GM12801 (cell line): Measurements from ENCODE around the gene MSRB3.

ENCODE experiments used
- CTCF ChIP-seq: IDR thresholded peaks from one replicate; pipeline ENCODE4 v1.5.1; 2011; ENCODE audit warnings: control low read depth; ENCODE audit not compliant: insufficient read length; ENCODE audit errors: extremely low read depth

MSRB3 gene

GRCh38 chr12:65459545-65459944 is 181.1 kb downstream of the MSRB3 start:
- TF ChIP-seq CTCF, result no peak

DNA sequence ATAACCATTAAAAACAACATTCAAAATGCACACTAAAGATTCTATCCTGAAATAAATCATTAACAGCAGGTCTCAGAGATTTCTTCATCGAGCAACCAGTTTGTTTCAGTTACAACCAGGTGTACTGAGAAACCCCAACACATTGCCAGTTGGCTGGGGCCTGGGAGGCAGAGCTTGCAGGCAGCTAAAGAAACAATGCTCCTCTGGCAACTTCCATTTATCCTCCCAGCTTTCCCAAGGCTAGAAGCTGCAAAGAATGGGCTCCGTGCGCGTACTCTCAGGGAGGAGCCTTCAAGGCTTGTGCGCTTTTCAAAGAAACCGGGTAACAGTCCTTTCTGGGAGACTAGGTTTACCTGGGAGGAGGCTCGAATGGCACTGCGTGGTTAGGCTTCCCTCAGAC is 181.6 kb downstream of the MSRB3 start:
- no peak for TF ChIP-seq CTCF

GRCh38 chr12:65461017-65461416 is 182.5 kb downstream of the MSRB3 start:
- TF ChIP-seq CTCF, result no peak

- TF ChIP-seq CTCF, result no peak
Observed at GRCh38 chr12:65462484-65462883, 184.0 kb downstream of the MSRB3 start.

- no peak for TF ChIP-seq CTCF
Observed at GRCh38 chr12:65463082-65463481, 184.6 kb downstream of the MSRB3 start.

DNA sequence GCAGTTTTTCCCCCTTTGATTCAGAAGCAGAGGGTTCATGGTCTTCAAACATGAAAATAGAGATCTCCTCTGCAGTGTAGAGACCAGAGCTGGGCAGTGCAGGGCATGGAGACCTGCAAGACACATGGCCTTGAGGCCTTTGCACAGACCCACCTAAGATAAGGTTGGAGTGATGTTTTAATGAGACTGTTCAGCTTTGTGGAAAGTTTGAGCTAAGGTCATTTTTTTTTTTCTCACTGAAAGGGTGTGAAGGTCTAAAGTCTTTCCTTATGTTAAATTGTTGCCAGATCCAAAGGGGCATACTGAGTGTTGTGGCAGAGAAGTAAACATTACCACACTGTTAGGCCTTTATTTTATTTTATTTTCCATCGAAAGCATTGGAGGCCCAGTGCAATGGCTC is 185.1 kb downstream of the MSRB3 start:
- TF ChIP-seq CTCF, result no peak

GRCh38 chr12:65464930-65465329 is 186.4 kb downstream of the MSRB3 start:
- no peak for TF ChIP-seq CTCF

DNA sequence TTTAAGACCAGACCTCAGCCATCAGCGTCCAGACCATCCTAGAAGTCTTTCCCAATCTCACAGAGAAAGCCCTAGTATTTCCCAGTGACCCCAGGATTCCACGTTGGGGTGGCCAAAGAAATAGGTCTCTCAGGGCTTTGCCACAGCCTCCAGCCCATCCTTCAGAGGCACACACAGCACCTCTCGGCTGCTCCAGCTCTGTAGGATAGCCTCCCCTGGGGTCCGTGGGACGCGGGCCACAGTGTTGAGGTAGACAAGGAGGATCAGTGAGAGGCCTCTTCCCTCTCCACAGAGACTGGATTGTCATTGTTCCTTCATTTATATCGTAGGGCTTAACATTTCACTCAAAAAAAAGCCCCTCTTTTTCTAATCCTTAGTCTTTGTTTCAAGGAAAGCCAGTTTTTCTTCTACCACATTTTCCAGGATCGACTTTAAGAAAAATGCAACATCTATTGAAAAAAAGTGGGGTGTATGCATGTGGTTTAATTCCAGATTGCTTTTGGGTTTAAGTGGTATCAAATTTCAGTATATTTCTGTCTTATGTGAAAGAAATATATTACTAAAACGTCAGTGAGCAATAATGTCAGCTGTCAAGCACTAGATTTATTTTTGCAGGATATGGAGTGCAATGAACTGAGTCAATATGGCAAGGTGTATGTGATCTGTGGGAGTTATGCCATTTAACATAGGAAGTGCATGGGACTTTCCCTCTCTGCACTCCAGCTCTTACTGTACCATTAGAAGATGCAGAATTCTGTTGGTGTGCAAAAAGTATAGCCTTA is 187.5 kb downstream of the MSRB3 start:
- no peak for TF ChIP-seq CTCF
